Epithelial cell of proximal tubule (primary cell): ENCODE measurements around the gene PATE1. TPM values are rescaled to one million over a fixed set of nuclear protein-coding genes. Genes with fewer than 3 reads are reported as not detected.

Experiments
- DNase-seq: peaks from one replicate; pipeline ENCODE4 v3.0.0-alpha.2; 2011; ENCODE audit warnings: low read depth
- H3K4me3 ChIP-seq: 2 replicates; pipeline ENCODE4 v1.5.1; 2011; ENCODE audit warnings: low read depth, mild to moderate bottlenecking, low read length
- total RNA-seq: library from RNA; depleted of rRNA; stranded (reverse); fragments of >200 nt; gene quantifications from 2 replicates; pipeline ENCODE4 v1.2.3, GENCODE V29; 2015
- TF ChIP-seq, protein P1 (sequence below): conservative IDR thresholded peaks from 2 replicates; pipeline ENCODE4 v1.5.1; 2012; ENCODE audit warnings: low read depth, mild to moderate bottlenecking, low read length

The PATE1 gene
- total RNA-seq, 1 donor from 2014 or later = not detected

DNA sequence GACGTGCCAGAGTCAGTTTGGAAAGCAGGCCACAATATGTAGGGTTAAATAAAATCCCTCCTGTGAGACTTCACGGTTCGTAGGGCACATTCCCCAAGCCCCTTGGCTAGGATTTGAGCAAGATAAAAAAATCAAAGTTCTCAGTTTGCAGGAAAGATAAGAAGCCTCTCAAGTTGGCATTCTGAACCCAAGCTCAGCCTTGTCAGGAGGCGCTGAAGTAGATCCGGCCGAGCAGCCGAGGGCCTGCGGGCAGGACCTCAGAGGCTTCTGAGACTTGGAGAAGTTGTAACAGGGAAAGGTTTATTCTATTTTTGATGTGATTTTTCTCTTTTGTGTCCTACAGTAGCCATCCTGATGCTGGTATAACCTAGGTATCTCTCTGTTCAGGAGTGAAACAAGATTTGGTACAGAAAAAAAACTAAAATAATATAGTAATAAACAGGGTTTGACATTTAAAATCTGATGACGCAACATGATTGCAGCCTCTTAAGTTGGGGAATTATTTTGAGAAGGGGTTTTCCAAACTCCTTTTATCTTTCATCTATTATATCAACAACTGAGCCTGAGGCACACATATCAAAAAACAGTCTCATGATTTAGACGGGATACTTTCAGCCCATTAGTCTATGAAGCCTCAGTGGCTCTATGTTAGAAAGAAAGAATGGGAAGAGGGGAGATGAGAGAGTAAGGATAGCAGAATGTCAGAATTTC, 22.4 kb downstream of the PATE1 start:
- TF ChIP-seq, protein P1, sequence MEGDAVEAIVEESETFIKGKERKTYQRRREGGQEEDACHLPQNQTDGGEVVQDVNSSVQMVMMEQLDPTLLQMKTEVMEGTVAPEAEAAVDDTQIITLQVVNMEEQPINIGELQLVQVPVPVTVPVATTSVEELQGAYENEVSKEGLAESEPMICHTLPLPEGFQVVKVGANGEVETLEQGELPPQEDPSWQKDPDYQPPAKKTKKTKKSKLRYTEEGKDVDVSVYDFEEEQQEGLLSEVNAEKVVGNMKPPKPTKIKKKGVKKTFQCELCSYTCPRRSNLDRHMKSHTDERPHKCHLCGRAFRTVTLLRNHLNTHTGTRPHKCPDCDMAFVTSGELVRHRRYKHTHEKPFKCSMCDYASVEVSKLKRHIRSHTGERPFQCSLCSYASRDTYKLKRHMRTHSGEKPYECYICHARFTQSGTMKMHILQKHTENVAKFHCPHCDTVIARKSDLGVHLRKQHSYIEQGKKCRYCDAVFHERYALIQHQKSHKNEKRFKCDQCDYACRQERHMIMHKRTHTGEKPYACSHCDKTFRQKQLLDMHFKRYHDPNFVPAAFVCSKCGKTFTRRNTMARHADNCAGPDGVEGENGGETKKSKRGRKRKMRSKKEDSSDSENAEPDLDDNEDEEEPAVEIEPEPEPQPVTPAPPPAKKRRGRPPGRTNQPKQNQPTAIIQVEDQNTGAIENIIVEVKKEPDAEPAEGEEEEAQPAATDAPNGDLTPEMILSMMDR = no peak
- no peak for DNase-seq
- no peak overlapping the region for H3K4me3 ChIP-seq

DNA sequence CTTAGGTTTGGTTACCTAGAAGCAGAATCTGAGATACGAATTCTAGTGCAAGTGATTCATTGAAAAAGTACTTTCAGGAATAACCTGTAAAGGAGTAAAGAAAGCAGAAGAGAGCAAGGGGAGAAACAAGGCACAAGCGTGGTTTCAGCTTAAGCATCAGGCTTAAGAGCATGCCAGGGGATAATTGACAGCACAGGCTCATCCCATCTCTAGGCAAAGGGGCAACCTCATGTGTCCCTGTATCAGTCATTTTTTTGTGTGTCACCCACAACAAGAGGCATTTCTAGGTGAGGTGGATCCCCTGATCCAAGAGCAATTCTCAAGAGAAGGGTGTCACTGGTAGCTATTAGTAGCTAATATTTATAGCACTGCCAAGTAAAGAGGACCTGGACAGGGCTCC, 24.5 kb downstream of the PATE1 start:
- no peak for DNase-seq
- TF ChIP-seq, protein P1 = no peak
- H3K4me3 ChIP-seq = no peak overlapping the region

DNA sequence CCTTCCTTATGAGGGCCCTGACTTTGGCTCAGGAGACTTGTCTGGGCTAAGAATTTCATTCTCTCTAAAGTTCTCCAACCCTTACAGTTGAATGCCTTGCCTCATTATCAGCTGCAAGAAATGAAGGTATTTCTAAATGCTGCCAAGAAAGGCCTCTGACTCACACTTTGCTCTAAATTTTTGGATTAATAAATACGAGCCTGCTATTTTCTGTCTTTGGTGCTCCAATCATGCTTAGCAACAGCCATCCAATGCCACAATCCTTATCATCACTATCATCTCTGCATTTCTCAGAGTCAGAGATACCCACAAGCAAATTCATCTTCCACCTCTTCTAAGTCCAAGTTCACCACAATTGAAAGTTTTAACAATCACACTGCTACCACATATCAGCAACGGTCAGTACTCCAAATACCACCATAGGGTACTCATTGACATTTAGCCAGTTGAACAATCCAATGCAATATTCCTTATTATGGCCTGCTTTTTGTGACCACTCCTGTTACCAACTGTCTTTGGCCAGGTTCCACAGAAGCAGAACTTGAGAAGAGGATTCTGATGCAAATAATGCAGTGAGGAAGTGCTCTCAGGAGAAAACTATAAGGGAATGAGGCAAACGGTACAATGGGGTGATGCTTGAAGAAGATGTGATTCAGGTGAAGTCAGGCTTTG, 26.9 kb downstream of the PATE1 start:
- no peak overlapping the region for H3K4me3 ChIP-seq
- TF ChIP-seq, protein P1 = no peak
- DNase-seq = no peak

DNA sequence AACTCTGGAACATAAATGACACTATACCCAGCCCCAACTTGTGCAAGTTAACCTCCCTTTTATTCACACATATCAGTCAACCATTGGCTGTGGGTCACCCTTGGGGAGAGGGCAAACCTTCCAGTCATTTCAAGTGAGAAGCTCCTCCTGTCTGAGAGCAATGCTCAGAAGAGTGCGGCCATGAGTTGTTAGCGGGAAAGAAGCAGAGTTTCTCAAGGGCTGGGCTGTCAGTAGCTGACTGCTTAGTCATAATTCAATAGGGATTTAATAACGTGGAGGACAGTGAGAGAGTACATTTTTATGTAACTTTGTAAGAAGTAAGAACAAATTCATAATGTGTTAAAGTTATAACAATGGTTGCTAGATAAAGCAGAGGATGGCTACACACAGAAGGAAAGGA, 27.4 kb downstream of the PATE1 start:
- no peak for DNase-seq
- H3K4me3 ChIP-seq = no peak overlapping the region
- TF ChIP-seq, protein P1 = no peak

DNA sequence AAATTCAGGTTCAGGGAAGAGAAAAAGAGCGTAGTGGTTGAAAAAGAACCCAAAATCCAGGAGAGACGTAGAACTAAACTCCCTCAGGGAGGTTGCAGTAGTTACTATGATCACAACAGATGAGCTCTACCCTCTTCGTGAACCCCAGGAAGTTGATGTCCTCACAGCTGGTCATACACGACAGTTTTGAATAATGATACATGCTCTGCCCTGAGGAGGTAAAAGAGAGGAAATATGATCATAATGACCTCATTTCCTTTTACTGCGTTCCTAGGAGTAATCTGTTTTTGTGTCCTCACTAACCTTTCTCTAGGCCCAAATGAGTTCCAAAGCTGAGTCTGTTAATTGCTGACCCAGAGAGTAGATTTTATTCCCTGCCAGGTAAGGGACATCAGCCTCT, 31.2 kb downstream of the PATE1 start:
- no peak for DNase-seq
- TF ChIP-seq, protein P1 = no peak
- H3K4me3 ChIP-seq = no peak overlapping the region

DNA sequence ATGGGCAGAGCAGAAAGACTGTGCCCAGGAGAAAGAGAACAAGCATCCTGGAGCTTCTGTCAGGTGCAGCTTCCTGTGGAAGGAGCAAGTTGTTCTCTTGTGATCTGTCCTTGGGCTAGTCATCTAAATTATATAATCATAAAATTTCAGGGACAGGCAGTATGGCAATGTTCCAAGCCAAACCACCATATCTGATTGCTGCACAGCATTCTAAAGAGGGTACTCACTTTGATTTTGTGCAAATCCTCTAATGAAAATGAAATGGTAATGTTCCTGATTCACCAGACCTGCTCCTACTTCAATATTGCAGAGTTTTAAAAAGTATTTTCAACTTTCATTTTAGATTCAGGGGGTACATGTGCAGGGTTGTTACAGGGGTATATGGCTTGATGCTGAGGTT, 32.6 kb downstream of the PATE1 start, which contains the start of gene PATE2:
TSS of gene PATE2 (minus strand) at position 101 of the 400 bp plus-strand sequence. CDS start at position 46, 55 bp downstream.
- TF ChIP-seq, protein P1 = no peak
- DNase-seq = no peak
- no peak within 1 kb of the TSS for H3K4me3 ChIP-seq

DNA sequence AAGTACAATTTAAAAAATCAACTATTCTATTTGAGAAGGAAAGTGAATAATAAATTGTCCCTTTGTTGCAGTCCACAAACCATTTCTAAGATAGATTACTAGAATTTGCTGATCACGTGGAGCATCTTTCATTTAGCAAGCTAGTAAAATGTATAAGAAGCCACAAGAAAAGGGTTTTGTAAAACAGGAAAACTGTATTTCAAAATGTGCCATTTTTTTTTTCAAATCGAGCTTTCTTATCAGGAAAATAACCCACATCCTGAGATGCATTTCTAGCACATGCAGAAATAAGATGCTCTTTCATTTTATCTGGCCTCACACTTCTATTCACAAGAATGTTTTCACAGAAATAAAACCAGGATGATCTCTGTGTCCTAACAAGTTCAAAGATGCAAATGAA, 38.6 kb downstream of the PATE1 start:
- no peak overlapping the region for H3K4me3 ChIP-seq
- no peak for DNase-seq
- TF ChIP-seq, protein P1 = no peak
